KMS-11 (cell line): ENCODE data around the gene CNOT8.

Source experiments
- H2AFZ ChIP-seq: fragments of 200-600 bp; sonication (generic); 2 replicates; pipeline ENCODE4 v1.6.1; 2016; ENCODE audit warnings: antibody characterized with exemption, mixed run types, low read depth
- H3K27ac ChIP-seq: fragments of 200-600 bp; sonication (generic); 2 replicates; pipeline ENCODE4 v1.6.1; 2016; ENCODE audit warnings: mild to moderate bottlenecking, mixed run types
- H3K27me3 ChIP-seq: fragments of 200-600 bp; sonication (generic); 2 replicates; pipeline ENCODE4 v1.6.1; 2017; ENCODE audit warnings: mild to moderate bottlenecking, low read depth, mixed run types, moderate library complexity; ENCODE audit not compliant: insufficient read depth
- H3K36me3 ChIP-seq: fragments of 200-600 bp; sonication (generic); 2 replicates; pipeline ENCODE4 v1.6.1; 2017; ENCODE audit warnings: mild to moderate bottlenecking, mixed run types; ENCODE audit not compliant: insufficient read depth
- H3K4me1 ChIP-seq: fragments of 200-600 bp; sonication (generic); 2 replicates; pipeline ENCODE4 v1.6.1; 2016; ENCODE audit warnings: mild to moderate bottlenecking, low read depth, mixed run types; ENCODE audit not compliant: poor library complexity, severe bottlenecking
- H3K4me2 ChIP-seq: fragments of 200-600 bp; sonication (generic); 2 replicates; pipeline ENCODE4 v1.7.0; 2016; ENCODE audit warnings: mild to moderate bottlenecking, mixed run types
- H3K4me3 ChIP-seq: fragments of 200-600 bp; sonication (generic); IDR thresholded peaks from 2 replicates; pipeline ENCODE4 v1.6.1; 2017; ENCODE audit warnings: low read depth, low read length, mixed read lengths; ENCODE audit not compliant: insufficient read depth
- H3K79me2 ChIP-seq: fragments of 200-600 bp; sonication (generic); 2 replicates; pipeline ENCODE4 v1.6.1; 2016; ENCODE audit warnings: low read depth, mixed run types; ENCODE audit not compliant: insufficient read depth
- H3K9ac ChIP-seq: fragments of 200-600 bp; sonication (generic); 2 replicates; pipeline ENCODE4 v1.6.1; 2016; ENCODE audit warnings: mild to moderate bottlenecking, mixed run types
- H4K20me1 ChIP-seq: fragments of 200-600 bp; sonication (generic); 2 replicates; pipeline ENCODE4 v1.6.1; 2016; ENCODE audit warnings: mild to moderate bottlenecking, mixed run types; ENCODE audit not compliant: insufficient read depth
- TF ChIP-seq, protein P1 (sequence below): fragments of 200-600 bp; sonication (generic); conservative IDR thresholded peaks from 2 replicates; pipeline ENCODE4 v1.6.1; 2017; ENCODE audit warnings: low read depth, mild to moderate bottlenecking, antibody characterized with exemption, low read length, moderate library complexity, mixed read lengths

The CNOT8 gene

DNA sequence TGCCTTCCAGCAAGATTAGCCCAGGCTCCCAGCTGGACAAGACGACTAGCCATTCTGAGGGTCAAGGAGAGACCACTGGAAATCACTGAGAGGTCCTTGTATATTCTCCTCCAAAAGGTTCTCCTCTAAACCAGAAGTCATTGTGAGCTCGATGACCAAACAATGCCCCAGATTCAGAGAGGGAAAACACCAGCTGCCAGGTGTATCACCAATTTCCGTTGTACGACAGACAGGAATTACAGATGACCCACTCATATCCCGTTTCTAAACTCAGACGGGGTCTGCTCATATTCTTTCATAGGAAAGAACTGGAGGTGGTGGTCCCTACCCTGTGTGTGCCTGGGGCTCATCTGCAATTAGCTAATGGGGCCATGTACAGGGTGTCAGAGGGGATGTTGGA, 22.2 kb upstream of the CNOT8 start:
- Histone ChIP-seq H3K4me3 (no peak overlapping the region), H3K79me2 (no peaks in the 10 kb centered on the region), H3K4me1 (peaks cover 3% of the 10 kb centered on the region), H4K20me1 (no peaks in the 10 kb centered on the region), H3K36me3 (no peaks in the 10 kb centered on the region), H2AFZ (no peak overlapping the region), H3K27ac (no peak overlapping the region), H3K9ac (no peak overlapping the region), H3K4me2 (no peak overlapping the region), H3K27me3 (no peaks in the 10 kb centered on the region)
- TF ChIP-seq, protein P1, sequence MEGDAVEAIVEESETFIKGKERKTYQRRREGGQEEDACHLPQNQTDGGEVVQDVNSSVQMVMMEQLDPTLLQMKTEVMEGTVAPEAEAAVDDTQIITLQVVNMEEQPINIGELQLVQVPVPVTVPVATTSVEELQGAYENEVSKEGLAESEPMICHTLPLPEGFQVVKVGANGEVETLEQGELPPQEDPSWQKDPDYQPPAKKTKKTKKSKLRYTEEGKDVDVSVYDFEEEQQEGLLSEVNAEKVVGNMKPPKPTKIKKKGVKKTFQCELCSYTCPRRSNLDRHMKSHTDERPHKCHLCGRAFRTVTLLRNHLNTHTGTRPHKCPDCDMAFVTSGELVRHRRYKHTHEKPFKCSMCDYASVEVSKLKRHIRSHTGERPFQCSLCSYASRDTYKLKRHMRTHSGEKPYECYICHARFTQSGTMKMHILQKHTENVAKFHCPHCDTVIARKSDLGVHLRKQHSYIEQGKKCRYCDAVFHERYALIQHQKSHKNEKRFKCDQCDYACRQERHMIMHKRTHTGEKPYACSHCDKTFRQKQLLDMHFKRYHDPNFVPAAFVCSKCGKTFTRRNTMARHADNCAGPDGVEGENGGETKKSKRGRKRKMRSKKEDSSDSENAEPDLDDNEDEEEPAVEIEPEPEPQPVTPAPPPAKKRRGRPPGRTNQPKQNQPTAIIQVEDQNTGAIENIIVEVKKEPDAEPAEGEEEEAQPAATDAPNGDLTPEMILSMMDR, result no peak

DNA sequence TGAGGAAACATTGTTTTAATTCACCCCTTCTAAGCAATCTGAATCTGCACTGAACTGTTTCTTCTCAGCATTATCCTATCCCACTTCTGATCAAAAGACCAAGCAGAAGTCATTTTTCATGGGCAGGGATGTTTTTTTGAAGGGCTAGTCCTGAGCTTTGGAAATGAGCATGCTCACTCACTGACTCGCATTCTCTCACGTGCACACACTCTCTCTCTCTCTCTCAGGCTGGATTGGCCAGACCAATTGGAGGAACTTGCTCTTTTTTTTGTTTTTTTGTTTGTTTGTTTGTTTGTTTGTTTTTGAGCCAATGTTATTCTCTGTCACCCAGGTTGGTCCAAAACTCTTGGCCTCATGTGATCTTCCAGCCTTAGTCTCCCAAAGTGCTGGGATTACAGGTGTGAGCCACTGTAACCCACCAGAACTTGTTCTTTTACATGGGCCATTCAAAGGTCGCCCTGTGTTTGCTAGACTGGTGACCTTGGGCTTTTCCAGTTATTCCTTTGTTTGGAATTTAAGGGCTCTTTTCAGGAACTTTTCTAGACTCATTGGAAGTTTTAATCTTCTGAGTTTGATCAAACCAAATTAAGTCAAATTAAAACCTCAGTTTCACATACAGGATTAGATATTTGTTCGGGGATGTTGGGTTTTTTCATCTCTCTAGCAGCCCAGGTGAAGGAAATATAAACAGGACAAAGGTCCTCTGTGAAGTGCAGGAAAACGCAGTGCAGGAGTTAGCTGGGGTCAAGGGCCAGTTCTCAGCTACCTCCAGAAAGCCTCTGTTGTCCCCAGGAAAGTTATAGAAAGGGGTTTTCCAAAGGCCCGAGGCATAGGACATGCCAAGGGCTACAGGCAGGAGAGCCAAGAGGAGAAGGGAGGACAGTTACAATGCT, 21.2 kb upstream of the CNOT8 start:
- H2AFZ ChIP-seq, result no peak overlapping the region
- H3K9ac ChIP-seq, result no peak overlapping the region
- H3K4me2 ChIP-seq, result no peak overlapping the region
- no peaks in the 10 kb centered on the region for H4K20me1 ChIP-seq
- no peak overlapping the region for H3K4me3 ChIP-seq
- TF ChIP-seq, protein P1, result no peak
- no peak overlapping the region for H3K27ac ChIP-seq
- peaks cover 4% of the 10 kb centered on the region for H3K4me1 ChIP-seq
- no peaks in the 10 kb centered on the region for H3K36me3 ChIP-seq
- no peaks in the 10 kb centered on the region for H3K27me3 ChIP-seq
- H3K79me2 ChIP-seq, result no peaks in the 10 kb centered on the region

DNA sequence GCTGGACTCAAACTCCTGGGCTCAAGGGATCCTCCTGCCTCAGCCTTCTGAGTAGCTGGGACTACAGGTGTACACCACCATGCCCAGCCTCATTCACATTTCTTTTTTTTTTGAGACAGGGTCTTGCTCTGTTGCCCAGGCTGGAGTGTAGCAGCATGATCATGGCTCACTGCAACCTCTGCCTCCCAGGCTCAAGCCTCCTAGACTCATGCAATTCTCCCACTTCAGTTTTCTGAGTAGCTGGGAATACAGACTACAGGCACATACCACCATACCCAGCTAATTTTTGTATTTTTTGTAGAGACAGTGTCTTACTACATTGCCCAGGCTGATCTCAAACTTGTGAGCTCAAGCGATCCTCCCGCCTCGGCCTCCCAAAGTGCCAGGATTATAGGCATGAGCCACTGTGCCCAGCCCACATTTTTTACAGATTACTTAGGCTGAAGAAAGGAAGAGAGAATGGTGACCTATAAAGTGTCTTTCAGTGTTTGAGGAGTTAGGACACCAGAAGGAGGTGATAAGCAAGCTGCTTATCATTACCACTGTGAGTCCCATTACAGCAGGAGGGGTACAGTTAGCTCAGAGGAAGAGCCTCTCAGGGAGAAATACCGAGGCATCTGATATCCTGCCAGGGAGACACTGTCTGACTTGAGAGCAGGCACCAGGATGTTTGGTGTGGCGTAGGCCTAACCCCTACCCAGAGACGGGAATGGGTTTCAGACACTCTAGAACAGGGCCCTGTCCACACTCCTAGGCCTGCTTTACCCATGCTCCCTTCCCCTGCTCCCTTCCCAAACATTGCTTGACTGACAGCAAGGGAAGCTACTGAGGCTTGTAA, 17.8 kb upstream of the CNOT8 start:
- no peaks in the 10 kb centered on the region for H4K20me1 ChIP-seq
- H3K36me3 ChIP-seq, result no peaks in the 10 kb centered on the region
- H2AFZ ChIP-seq, result no peak overlapping the region
- H3K4me2 ChIP-seq, result no peak overlapping the region
- H3K9ac ChIP-seq, result no peak overlapping the region
- H3K27me3 ChIP-seq, result no peaks in the 10 kb centered on the region
- TF ChIP-seq, protein P1, result no peak
- peaks cover 4% of the 10 kb centered on the region for H3K4me1 ChIP-seq
- H3K79me2 ChIP-seq, result no peaks in the 10 kb centered on the region
- H3K27ac ChIP-seq, result no peak overlapping the region
- H3K4me3 ChIP-seq, result no peak overlapping the region

DNA sequence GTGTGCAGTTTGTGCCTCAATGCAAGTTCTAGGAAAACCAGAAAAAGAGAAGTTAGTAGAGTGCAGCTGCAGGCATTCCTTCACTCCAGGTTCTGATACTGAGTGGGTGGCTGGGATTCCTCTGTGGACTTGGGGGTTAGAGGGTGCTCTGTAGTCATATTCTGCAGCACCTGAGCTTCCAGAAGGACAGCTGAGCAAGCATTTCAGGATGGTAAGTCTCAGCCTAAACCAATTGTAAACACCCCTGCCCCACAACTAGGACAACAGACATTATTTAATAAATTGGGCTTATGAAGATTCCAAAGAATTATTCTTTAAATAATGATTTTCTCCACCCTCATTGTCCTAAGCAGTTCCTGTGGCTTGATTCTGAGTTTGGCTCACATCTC, 17.2 kb upstream of the CNOT8 start:
- Histone ChIP-seq H3K36me3 (no peaks in the 10 kb centered on the region), H3K4me1 (peaks cover 4% of the 10 kb centered on the region), H2AFZ (no peak overlapping the region), H4K20me1 (no peaks in the 10 kb centered on the region), H3K4me3 (no peak overlapping the region), H3K9ac (no peak overlapping the region), H3K79me2 (no peaks in the 10 kb centered on the region), H3K4me2 (no peak overlapping the region), H3K27ac (no peak overlapping the region), H3K27me3 (no peaks in the 10 kb centered on the region)
- TF ChIP-seq, protein P1, result no peak
